Thyroid gland (tissue), 4 donors: Measurements from ENCODE around the gene RPL32.

Experiments used
- POLR2A ChIP-seq, 2 donors: fragments of 450-650 bp; IDR thresholded peaks; one replicate each; pipeline ENCODE4 v1.6.1; 2017; ENCODE audit warnings: antibody characterized with exemption in 2 of 2, mild to moderate bottlenecking in 2 of 2, moderate library complexity in 1 of 2
- TF ChIP-seq, protein P1 (sequence below), 6 experiments: fragments of 200-600 bp in 3 of 6; fragments of 450-650 bp in 3 of 6; sonication (generic) in 3 of 6; IDR thresholded peaks; one replicate each; pipeline ENCODE4 v1.5.1; 2016 to 2019; ENCODE audit warnings: antibody characterized with exemption in 6 of 6, mild to moderate bottlenecking in 2 of 6, inconsistent platforms in 1 of 6, moderate library complexity in 1 of 6

DNA sequence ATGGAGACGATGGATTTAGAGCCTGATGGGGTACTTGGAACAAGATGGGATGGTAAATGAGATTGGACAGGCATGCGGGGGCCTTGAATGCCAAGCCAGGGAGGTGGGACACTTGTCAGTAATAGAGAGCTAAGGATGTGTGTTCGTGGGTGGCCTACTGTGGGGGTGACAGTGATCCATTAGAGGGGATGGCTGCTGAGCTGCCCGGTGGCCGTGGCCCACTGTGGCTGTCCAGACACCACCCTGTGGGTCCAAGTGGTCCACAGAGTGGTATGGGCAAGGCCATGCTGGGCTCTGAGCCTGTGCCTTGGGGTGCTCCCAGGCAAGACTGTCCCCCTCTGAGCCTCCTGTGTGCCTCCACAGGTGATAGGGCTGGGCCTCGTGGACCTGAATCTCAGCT lies 27.4 kb downstream of the RPL32 start:
- TF ChIP-seq, protein P1, sequence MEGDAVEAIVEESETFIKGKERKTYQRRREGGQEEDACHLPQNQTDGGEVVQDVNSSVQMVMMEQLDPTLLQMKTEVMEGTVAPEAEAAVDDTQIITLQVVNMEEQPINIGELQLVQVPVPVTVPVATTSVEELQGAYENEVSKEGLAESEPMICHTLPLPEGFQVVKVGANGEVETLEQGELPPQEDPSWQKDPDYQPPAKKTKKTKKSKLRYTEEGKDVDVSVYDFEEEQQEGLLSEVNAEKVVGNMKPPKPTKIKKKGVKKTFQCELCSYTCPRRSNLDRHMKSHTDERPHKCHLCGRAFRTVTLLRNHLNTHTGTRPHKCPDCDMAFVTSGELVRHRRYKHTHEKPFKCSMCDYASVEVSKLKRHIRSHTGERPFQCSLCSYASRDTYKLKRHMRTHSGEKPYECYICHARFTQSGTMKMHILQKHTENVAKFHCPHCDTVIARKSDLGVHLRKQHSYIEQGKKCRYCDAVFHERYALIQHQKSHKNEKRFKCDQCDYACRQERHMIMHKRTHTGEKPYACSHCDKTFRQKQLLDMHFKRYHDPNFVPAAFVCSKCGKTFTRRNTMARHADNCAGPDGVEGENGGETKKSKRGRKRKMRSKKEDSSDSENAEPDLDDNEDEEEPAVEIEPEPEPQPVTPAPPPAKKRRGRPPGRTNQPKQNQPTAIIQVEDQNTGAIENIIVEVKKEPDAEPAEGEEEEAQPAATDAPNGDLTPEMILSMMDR (IDR thresholded peaks at IDR 0.05) = no peak
- TF ChIP-seq POLR2A (IDR thresholded peaks at IDR 0.05) = no peak
